HL-60/S4 (cell line): Measurements from ENCODE around the gene C2orf42.
"Not testable (repeated sequence)": the region's sequence is repeated elsewhere in the genome, so short reads cannot be mapped to it uniquely, and the experiment has no call there.

ENCODE experiments used
- in situ Hi-C: fragments of 300-500 bp; cut with MboI; formaldehyde crosslinking; loops from 2 replicates; pipeline ENCODE4 v1.14.3; 2022; ENCODE audit warnings: low sequenced_read_pairs

Gene C2orf42

DNA sequence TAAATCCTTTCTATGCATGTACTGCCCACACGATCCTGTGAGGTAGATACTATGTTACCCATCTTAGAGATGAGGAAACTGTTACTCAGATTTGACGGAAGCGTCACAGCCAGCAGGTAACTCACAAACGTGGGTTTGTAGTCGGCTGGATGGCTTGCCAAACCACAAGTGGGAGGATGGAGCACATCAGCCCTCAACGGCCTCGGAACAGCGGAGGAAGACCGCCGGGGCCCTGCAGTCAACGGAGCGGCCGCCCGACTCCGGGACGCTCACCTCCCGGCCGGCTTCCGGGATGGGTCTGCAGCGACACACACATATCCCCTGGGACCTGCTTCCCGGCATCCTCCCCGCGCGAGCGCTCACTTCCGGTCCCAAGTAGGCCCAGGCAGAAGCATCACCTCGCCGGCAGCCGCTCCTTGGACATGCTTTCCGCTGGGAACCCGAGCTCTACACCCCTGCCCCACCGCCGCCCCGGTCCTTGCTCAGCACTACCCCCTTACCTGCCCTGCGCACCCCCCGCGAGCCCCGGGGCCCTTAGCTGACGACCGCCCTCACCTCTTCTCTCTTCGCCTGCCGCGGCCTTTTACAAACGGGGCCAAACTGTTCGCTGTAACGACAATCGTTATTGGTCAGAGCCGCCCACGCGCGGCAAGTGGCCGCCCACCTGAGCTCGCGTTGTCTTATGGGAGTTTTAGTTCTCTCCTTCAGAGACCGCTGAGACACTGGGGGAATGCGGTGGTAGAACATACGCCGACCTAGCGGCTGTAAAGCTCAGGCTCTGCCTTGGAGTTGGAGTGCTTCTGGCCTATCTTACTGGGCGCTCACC lies at the start of gene C2orf42:
Gene C2orf42, minus strand, starts transcription at position 602 of the 826 bp plus-strand sequence. CDS start 9,034 bp downstream, outside the sequence.
- in situ Hi-C loops: no loop called here

DNA sequence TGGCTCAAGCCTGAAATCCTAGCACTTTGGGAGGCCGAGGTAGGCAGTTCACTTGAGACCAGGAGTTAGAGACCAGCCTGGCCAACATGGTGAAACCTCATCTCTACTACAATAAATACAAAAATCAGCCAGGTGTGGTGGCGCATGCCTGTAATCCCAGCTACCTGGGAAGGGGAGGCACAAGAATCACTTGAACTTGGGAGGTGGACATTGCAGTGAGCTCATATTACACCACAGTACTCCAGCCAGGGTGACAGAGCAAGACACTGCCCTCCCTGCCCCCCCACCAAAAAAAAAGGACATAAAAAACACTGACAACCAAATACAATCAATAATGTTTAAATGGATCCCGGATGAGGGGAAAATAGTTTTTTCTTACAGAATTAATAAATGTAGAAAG lies 49.8 kb upstream of the C2orf42 start:
- in situ Hi-C loops: no loop called here

DNA sequence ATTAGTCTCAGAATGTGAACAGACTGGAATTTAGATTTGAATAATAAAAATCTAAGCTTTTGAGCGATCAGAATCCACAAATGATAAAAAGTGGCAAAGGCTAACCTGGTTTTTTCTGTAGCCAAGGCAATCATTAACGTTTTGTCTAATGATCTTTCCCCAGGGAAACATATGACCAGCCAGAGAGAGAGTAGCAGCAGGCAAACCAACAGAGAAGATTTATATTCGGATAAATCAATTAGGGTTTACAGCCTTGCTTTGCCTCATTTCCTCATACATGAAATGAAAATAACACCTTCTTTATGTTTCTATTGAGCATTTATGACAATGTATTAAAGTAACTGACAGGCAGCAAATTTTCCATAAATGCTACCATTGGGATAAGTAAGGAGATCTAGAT lies 43.1 kb upstream of the C2orf42 start:
- in situ Hi-C loops: no loop called here

DNA sequence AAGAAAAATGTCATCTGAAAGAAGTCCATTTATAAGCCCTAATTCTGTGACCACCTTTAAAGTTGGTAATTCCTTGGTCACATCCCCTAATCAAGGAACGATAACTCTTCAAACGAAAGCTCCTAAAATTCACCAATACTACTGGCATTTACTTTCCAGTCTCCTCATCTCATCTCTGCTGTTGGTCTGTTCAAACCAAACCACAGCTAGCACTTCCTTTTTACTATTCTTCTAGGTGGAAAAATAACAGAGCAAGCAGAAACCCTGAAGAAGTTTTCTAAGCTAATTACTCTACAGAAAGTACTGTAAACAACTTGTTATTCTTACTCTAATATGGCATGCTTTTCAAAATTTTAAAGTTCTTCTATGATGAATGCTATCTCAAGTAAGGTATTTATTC lies 36.0 kb upstream of the C2orf42 start:
- in situ Hi-C loops: no loop called here

DNA sequence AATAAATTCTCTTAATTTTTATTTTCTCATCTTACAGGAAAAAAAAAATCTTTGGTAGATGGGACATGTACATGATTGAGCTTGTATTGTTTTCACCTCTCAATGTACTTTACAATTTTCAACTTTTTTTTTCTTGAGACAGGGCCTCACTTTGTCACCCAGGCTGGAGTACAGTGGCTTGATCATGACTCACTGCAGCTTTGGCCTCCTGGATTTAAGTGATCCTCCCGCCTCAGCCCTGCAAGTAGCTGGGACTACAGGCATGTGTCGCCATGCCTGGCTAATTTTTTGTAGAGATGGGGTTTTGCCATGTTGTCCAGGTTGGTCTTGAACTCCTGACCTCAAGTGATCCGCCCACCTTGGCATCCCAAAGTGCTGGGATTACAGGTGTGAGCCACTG lies 32.5 kb upstream of the C2orf42 start:
- in situ Hi-C loops: not testable (repeated sequence)

DNA sequence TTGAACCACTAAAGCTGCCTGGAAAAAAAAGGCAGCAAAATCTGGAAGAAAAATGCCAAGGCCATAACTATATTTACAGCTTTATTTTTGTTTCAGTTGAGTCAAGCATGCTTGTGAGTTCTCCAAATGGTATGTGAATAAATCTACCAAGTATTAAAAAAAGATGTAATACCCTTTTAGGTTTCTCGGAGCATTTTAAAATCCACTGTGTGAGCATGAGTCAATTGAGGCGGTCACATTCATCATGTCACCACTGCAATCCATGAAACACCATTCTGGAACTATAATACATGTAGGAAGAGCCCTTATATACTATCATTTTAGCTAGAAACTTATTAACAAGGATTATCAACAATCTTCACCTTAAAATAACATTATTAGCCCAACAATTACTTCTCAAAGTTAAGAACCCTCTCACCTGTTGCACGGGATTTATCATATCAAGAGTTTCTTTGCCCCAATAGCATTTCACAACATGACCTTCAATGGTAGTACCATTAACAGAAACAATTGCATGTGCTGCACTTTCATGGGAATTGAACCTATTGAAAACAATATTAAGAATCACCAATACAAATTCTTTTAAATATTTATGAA lies 24.2 kb upstream of the C2orf42 start:
- in situ Hi-C loops: no loop called here

DNA sequence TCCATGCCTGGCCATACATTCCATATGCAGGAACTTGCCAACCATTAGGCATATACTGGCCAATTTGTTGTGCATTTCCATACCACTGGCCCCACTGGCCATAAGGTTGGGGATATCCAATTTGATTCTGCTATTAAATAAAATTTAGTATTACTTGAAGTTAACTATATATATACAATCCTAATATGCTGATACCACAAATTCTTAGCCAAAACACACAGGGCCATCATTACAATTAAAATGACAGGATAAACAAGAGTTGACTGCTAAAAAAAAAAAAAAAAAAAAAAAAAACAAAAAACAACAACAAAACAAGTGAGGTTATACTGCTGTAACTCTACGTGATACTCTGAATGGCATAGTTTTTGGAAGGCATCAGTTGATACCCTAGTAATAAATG lies 23.5 kb upstream of the C2orf42 start:
- in situ Hi-C loops: no loop called here

DNA sequence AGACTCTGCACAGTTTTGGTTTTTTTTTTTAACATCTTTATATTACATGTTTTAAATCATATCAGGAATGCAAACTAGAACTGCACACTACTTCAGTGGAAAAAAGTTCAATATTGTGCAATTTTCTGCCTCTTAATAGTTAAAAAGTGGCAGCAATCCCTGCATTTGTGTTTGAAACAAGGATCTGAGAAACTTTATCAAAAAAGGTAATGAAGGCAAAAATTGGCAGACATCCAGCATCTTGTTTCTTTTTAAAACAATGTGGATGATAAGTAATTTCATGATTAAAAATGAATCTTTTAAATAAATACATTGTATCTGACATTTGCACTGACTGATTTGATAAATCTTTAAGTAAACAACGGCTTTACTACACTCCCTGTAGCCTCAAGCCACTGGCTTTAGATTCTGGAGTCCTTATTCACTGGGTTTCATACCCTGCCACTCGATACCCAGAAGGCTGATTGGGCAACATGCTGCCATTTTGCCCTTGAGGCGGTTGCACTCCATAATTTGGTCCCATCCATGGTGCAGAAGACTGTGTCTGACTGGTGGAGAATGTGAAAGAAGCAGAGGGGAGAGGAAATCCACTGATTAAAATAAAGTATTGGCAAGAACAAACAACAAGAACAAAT lies 21.6 kb upstream of the C2orf42 start:
- in situ Hi-C loops: no loop called here

DNA sequence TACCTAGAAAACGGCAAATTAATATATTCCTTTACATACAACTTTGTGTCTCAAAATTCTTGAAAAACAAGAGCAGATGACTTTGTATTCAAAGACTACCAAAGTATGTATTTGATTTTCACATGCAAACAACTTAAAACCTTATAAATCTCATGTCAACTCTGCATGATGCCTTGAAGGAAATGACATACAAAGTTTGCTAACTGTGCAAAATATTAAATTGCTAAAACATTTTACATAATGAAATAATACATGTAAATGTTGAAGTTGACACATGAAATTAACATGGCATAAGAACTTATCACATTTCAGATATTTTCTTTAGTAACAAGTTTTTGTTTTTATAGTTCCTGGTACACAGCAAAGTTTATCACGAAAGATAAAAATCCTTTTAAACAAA lies 20.8 kb upstream of the C2orf42 start:
- in situ Hi-C loops: no loop called here

DNA sequence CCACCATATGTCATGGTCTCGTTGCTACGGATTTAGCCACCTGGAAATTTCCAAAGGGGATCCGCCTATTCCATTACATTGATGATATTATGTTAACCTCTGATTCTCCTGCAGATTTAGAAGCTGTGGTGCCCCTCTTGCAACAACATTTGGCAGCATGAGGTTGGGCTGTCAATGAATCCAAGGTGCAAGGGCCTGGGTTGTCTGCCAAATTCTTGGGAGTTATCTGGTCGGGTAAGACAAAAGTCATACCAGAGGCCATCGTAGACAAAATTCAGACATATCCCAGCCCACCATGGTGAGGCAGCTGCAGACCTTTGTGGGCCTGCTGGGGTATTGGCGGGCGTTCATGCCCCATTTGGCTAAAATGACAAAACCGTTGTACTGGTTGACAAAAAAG lies 13.6 kb upstream of the C2orf42 start:
- in situ Hi-C loops: no loop called here

DNA sequence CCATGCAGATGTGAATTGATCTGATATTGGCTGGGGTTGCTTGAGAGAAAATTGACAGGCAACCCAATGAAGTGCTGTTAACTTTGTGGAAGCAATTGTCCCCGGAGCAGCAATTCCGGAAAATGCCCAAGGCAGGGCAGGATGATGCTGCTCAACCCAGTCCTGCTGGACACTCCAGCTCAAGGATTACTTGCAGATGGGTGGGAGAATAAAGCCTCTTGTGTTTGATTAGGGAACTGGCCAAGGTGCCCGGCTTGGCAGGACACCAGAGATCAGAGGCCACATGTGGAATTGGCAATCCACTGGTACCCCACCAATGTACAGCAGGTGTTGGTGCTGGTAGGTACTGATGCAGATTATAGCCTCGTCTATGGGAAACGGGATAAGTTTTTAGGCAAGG lies 12.3 kb upstream of the C2orf42 start:
- in situ Hi-C loops: no loop called here

DNA sequence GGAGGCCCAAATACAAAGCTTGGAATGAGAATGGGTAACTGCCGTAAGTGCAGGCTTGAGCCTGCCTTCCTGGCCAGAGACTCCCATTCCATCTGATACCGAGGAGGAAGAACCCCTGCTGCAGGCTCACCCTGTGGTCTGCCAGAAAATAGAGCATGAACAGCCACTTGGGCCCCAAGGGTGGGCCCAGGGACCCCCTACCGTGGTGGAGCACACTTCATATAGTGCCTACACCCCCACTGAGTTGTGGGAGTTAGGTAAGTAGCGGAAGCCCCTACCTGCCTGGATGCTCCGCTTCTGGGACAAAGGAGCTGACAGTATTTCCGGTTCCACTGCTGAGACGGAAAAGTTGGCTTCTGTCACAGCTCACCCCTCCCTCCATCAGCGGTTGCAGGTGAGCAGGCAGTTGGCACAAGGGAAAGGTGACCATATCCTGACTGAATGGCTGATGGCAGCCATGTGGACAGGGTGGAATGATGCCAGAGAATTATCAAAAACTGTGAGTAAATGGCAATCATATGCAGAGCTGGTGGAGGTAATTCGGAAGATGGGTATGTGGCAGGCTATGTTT lies 11.5 kb upstream of the C2orf42 start:
- in situ Hi-C loops: no loop called here

DNA sequence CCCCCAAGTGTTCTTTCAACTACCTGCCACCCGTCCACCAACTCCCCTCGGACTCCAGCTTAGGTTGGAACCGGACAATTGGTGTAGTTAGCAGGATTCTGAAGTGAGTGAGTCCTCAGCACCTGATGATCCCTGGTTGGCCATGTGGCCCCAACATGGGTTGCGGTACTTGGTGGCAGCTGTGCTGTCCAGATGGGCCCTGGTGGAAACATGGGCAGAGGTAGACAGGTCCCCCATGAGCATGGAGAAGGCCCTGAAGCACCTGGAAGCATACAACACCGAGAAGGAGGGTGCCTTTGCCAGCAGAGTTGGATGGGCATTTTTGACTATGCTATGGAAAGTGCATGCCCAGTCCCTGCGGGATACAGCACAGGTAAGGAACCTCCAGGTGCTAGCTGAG lies 11.0 kb upstream of the C2orf42 start:
- in situ Hi-C loops: no loop called here

DNA sequence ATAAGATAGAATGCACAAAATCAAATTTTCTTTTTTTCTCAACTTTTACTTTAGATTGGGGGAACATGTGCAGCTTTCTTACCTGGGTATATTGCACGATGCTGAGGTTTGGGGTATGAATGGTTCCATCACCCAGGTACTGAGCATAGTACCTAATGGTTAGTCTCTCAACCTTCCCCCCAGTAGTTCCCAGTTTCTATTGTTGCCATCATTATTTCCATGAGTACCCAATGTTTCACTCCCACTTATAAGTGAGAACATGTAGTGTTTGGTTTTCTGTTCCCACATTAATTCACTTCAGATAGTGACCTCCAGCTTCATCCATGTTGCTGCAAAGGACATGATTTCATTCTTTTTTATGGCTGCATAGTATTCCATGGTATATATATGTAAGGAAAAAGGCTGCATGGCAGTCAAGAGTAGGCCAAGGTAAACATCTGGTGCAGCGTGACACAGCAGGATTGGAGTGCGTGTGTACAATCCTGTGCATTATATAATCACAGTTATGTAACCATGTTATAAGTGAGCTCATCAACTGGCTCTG lies 10.5 kb upstream of the C2orf42 start:
- in situ Hi-C loops: no loop called here

DNA sequence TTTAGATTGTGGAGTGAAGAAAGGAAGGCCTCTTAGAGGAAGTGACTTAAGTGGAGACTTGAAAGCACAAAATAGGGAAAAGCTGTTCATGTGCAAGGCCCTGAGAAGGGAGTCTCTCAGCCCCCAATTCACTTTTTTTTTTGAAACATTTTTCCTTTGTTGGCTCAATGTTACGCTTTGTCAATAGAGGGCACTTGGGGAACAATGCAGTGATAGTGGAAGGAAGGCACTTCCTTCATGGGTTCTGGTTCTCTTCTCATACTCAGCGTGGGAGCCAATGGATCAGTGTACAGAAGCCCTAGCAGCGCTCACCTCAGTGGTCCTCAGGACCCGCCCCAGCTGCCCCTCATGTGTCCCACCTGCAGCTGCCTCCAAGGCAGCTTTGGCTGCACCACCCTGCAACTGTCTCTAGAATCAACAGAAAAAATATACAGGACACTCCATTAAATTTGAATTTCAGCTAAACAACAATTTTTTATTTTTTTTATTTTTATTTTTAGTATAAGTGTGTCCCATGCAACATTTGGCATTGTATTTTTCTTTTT lies 8.6 kb upstream of the C2orf42 start:
- in situ Hi-C loops: no loop called here

DNA sequence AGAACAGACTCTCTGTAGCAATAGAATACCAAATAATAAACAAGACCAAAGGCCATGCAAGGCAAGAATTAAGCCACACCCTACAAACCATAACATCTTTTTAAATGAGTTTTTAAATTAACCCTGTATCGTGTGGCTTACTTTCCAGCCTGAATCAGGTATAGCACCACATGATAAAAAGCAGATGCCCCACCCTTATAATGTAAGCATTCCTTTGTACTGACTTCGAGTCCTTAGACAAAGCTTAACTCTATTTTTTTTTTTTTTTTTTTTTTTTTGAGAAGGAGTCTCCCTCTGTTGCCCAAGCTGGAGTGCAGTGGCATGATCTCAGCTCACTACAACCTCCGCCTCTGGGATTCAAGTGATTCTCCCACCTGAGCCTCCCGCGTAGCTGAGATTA lies 1.7 kb upstream of the C2orf42 start:
- in situ Hi-C loops: no loop called here

DNA sequence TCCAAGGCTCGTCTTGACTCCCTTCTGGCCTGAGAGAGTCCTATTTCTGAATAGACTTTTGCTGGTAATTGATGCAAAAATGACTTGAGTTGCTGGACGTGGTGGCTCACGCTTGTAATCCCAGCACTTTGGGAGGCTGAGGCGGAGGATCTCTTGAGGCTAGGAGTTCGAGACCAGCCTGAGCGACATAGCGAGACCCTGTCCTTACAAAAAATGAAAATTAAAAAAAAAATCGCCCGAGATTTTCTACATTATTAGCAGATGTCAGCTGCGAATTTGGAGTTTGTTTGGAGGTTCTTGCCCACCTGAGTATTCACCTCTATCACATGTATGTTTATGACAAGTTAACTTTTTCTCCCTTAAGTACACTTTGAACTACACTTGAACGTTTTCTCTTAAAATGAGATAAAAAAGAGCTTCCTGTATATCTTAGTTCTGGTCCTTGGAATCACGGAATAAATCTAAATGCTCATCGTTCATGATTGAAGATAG lies 471 bp upstream of the C2orf42 start:
- in situ Hi-C loops: no loop called here

DNA sequence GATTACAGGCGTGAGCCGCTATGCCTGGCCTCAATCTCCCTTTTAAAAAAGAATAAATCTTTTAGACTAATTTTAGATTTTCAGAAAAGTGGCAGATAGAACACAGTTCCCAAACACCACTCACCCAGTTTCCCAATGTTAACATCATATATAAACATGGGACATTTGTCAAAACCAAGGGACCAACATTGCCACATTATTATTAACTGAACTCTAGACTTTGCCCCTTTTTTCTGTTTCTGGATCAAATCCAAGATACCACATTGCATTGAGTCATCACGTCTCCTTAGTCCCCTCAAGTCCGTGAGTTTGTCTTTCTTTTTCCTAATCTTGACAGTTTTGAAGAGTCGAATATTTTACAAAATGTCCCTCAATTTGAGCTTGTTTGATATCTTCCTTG lies 2.4 kb downstream of the C2orf42 start:
- in situ Hi-C loops: no loop called here

DNA sequence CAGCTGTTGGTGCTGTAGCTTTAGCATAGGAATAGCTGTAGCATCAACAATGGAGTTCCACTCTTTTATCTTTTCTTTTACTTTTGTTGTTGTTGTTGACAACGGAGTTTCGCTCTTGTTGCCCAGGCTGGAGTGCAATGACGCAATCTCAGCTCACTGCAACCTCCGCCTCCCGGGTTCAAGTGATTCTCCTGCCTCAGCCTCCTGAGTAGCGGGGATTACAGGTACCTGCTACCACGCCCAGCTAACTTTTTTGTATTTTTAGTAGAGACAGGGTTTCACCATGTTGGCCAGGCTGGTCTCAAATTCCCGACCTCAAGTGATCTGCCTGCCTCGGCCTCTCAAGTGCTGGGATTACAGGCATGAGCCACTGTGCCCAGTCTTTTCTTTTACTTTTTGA lies 3.6 kb downstream of the C2orf42 start:
- in situ Hi-C loops: not testable (repeated sequence)

DNA sequence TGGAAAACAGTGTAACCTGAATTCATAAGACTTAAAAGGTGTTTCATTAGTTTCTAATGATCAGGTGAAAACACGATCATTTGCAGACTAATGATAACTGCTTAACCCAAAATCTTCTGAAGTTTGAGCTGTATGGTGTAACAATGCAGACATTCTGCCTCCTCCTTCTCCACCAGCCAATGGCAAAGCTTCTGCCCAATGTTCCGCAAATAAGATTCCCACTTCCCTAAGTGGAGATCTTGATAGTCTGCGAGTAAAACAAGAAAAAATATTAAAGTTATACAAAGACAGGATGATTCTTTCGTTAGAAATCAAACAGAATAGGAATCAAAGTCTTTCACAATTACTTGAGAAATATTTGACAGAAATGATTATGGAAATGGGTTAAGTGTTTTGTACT lies 8.1 kb downstream of the C2orf42 start:
- in situ Hi-C loops: no loop called here

DNA sequence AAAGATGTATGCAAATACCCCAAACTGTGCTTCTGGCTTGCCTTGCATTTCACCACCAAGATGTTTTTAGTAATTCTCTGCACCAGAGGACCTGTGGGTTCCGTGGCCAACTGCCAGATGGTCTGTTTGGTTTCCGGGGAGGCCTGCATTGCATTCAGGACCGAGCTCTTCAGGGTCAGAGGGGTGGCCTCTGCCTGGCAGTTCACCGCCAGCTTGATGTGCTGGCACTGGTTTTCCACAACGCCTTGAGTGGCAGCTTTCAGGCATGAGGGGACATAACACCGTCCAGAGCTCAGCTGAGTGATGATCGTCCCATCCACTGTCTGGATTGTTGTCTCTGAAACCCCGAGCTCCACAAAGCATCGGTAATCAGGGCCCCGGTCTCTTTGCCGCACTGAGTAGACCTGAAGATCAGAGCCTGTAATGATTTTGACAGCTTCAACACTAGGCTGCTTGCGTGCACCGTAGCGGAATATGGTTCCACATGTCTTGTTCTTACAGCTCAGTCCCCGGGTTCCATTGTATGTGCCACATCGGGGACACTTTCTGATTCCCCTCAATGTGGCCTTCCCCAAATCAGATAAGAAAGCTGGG lies 9.4 kb downstream of the C2orf42 start:
- in situ Hi-C loops: no loop called here
